A549 (cell line): ENCODE results near the gene YLPM1.

Source experiments
- CBX8 ChIP-seq: fragments of 200-600 bp; sonication (generic); IDR thresholded peaks from 2 replicates; pipeline ENCODE4 v1.6.1; 2016
- CEBPB ChIP-seq, 2 experiments: fragments of >200 bp in 1 of 2; sonication (Bioruptor Twin) in 1 of 2; formaldehyde crosslinking in 1 of 2; IDR thresholded peaks; 2 replicates each; pipeline ENCODE4 v1.6.1; 2012 to 2016
- CTCF ChIP-seq: fragments of >200 bp; sonication (Bioruptor Twin); formaldehyde crosslinking; IDR thresholded peaks from 3 replicates; pipeline ENCODE4 v1.5.1; 2016
- EP300 ChIP-seq, 2 experiments: fragments of >200 bp; sonication (Bioruptor Twin); formaldehyde crosslinking; IDR thresholded peaks; 2 replicates in 1 of 2; 3 replicates in 1 of 2; pipeline ENCODE4 v1.6.1; 2016 to 2017
- FOSL2 ChIP-seq, 2 experiments: fragments of 450-650 bp in 1 of 2; fragments of >200 bp in 1 of 2; sonication (Bioruptor Twin) in 1 of 2; formaldehyde crosslinking; IDR thresholded peaks; 2 replicates each; pipeline versions ENCODE4 v1.5.0 to v1.6.1; 2016 to 2020; ENCODE audit warnings: mild to moderate bottlenecking in 1 of 2, moderate library complexity in 1 of 2
- JUN ChIP-seq, 2 experiments: fragments of >200 bp; sonication (Bioruptor Twin); formaldehyde crosslinking; IDR thresholded peaks; 2 replicates in 1 of 2; 3 replicates in 1 of 2; pipeline ENCODE4 v1.6.1; 2016 to 2017
- MAX ChIP-seq: IDR thresholded peaks from 2 replicates; pipeline ENCODE4 v1.6.1; 2012
- NR3C1 ChIP-seq: fragments of >200 bp; sonication (Bioruptor Twin); formaldehyde crosslinking; IDR thresholded peaks from 3 replicates; pipeline ENCODE4 v1.6.1; 2017
- POLR2A ChIP-seq: IDR thresholded peaks from 2 replicates; pipeline ENCODE4 v1.6.1; 2012; ENCODE audit warnings: mild to moderate bottlenecking, low read length
- REST ChIP-seq: fragments of 200-600 bp; sonication (generic); IDR thresholded peaks from 2 replicates; pipeline ENCODE4 v1.6.1; 2016; ENCODE audit warnings: antibody characterized with exemption, mild to moderate bottlenecking, moderate library complexity
- RFX5 ChIP-seq: fragments of 450-650 bp; IDR thresholded peaks from 2 replicates; pipeline ENCODE4 v1.7.1; 2014; ENCODE audit warnings: antibody characterized with exemption, mild to moderate bottlenecking, moderate library complexity

- TF ChIP-seq CEBPB (IDR thresholded peaks at IDR 0.05) (no peak), RFX5 (no peak), POLR2A (no peak), CTCF (no peak), CBX8 (no peak), REST (no peak), EP300 (IDR thresholded peaks at IDR 0.05) (no peak), NR3C1 (no peak), MAX (no peak), FOSL2 (IDR thresholded peaks at IDR 0.05) (no peak), FOSL2 (CRISPR knock-in tag; IDR thresholded peaks at IDR 0.05) (no peak), JUN (IDR thresholded peaks at IDR 0.05) (no peak)
Measured at GRCh38 chr14:74832849-74833248, 69.7 kb downstream of the YLPM1 start.
